HL-60 (cell line): ENCODE data around the gene FGF18.
A peak's percentile ranks its signal among the peaks of the same experiment; 100 is the strongest.

Source experiments
- DNase-seq, 2 experiments: peaks; one replicate each; pipeline ENCODE4 v3.0.0-alpha.2; 2010 to 2020; ENCODE audit warnings: low read depth in 1 of 2, low spot score in 1 of 2
- H3K27ac ChIP-seq: fragments of 250-450 bp; sonication (Bioruptor Pico); replicated peaks from 2 replicates; pipeline ENCODE4 v1.5.1; 2020; ENCODE audit warnings: mild to moderate bottlenecking, moderate library complexity
- H3K27me3 ChIP-seq: fragments of 250-450 bp; sonication (Bioruptor Pico); 2 replicates; pipeline ENCODE4 v1.5.1; 2021; ENCODE audit warnings: mild to moderate bottlenecking, moderate library complexity; ENCODE audit not compliant: insufficient read depth, poor library complexity, severe bottlenecking
- H3K4me3 ChIP-seq: replicated peaks from 2 replicates; pipeline ENCODE4 v1.5.1; 2011; ENCODE audit warnings: mild to moderate bottlenecking, control low read depth, low read length; ENCODE audit not compliant: insufficient read depth
- CTCF ChIP-seq: IDR thresholded peaks from one replicate; pipeline ENCODE4 v1.5.1; 2011; ENCODE audit warnings: low read length, control low read depth, inconsistent platforms; ENCODE audit not compliant: insufficient read depth
- GABPA ChIP-seq: IDR thresholded peaks from 2 replicates; pipeline ENCODE4 v1.6.1; 2012; ENCODE audit warnings: low read depth
- POLR2AphosphoS5 ChIP-seq: IDR thresholded peaks from 2 replicates; pipeline ENCODE4 v1.6.1; 2012; ENCODE audit warnings: low read depth
- REST ChIP-seq: IDR thresholded peaks from 2 replicates; pipeline ENCODE4 v1.6.1; 2012; ENCODE audit warnings: low read depth; ENCODE audit not compliant: insufficient replicate concordance
- SPI1 ChIP-seq: IDR thresholded peaks from 2 replicates; pipeline ENCODE4 v1.6.1; 2012; ENCODE audit warnings: low read depth, mild to moderate bottlenecking, borderline replicate concordance

Gene FGF18

GRCh38 chr5:171407234-171407633, 12.2 kb upstream of the FGF18 start:
- Histone ChIP-seq H3K27me3 (no peaks in the 10 kb centered on the region), H3K27ac (no peak overlapping the region), H3K4me3 (no peak overlapping the region)
- DNase-seq, result no peak
- TF ChIP-seq SPI1 (no peak), REST (no peak), POLR2AphosphoS5 (no peak), CTCF (no peak), GABPA (no peak)

DNA sequence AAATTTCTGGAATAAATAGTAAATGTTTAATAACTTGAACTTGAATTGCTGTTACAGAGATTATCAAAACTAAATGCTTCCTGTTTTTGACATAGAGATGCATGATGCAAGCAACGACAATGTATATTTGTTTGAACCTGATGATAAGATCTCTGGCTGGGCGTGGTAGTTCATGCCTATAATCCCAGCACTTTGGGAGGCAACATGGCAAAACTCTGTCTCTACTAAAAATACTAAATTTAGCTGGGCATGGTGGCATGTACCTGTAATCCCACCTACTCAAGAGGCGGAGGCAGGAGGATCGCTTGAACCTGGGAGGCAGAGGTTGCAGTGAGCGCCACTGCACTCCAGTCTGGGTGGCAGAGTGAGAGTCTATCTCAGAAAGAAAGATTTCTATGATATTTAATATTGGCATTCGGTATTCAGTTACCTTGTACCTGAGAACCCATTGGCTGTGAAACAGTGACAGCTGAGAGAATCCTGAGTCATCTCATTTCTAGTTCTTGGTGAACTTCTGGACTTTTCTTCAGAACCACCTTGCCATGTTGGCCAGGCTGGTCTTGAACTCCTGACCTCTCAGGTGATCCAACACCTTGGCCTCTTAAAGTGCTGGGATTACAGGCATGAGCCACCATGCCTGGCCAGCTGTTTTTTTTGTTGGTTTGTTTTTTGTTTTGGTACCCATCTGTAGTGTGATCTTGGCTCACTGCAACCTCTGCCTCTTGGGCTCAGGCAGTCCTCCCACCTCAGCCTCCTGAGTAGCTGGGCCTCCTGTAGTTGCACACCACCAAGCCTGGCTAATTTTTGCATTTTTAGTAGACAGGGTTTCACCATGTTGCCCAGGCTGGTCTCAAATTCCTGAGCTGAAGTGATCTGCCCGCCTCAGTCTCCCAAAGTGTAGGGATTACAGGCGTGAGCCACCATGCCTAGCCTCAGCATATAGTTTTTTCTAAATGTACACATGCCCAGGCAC, 10.0 kb upstream of the FGF18 start:
- TF ChIP-seq REST (no peak), POLR2AphosphoS5 (0 out of 2 replicates have a peak, but pooled peaks have one; percentile 40), SPI1 (no peak)
- no peaks in the 10 kb centered on the region for H3K27me3 ChIP-seq
- no peak for DNase-seq
- no peak overlapping the region for H3K27ac ChIP-seq
- no peak overlapping the region for H3K4me3 ChIP-seq

- TF ChIP-seq SPI1 (no peak), GABPA (no peak), POLR2AphosphoS5 (no peak), CTCF (no peak), REST (no peak)
- no peak overlapping the region for H3K27ac ChIP-seq
Measured at GRCh38 chr5:171410181-171410580, 9.3 kb upstream of the FGF18 start.

More at GRCh38 chr5:171410181-171410580, 9.3 kb upstream of the FGF18 start:
- no peak for DNase-seq
- no peak overlapping the region for H3K4me3 ChIP-seq
- no peaks in the 10 kb centered on the region for H3K27me3 ChIP-seq
